Subcutaneous preadipocyte (primary cell): ENCODE data around the gene OR10S1. TPM values are rescaled to one million over a fixed set of nuclear protein-coding genes. Genes with fewer than 3 reads are reported as not detected.

Source experiments
- total RNA-seq: library from RNA; depleted of rRNA; stranded (reverse); fragments of >200 nt; gene quantifications from 2 replicates; pipeline ENCODE4 v1.2.3, GENCODE V29; 2012

OR10S1 gene, protein sequence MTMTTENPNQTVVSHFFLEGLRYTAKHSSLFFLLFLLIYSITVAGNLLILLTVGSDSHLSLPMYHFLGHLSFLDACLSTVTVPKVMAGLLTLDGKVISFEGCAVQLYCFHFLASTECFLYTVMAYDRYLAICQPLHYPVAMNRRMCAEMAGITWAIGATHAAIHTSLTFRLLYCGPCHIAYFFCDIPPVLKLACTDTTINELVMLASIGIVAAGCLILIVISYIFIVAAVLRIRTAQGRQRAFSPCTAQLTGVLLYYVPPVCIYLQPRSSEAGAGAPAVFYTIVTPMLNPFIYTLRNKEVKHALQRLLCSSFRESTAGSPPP
- total RNA-seq, result not detected in 2 replicates

DNA sequence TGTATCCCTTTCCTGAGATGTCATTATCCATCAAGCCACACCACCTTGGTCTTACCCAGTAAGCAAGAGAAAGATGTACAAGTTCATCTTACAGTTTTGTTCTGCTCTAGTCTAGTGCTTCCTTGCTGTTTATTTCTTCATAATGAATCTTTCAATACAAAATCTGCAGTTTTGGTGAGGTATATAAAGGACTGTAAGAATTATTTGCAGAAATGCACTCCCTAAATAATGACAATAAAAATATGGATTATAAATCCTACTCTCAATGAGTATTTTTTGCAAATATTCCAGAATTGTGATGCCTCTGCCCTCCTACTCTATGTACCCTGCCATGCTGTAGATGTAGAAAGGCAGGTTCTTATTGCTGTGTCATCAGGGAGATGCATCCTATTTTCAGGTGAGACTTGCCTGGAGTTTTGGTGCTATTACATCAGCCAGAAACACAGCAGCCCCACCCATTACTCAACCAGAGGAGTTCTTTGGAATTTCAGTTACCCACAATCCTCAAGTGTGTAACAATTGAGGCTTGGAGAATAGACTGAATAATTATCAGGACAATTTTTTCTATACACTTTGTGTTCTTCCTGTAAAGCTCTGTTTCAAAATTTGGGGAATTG is at the start of gene OR10S1:
Gene OR10S1 (minus strand): TSS at position 51 of the 617 bp plus-strand sequence. CDS start 117 bp downstream, outside the sequence.

GRCh38 chr11:124026498-124026897 is 48.9 kb upstream of the OR10S1 start, which contains the start of gene OR10G8:
Gene OR10G8, plus strand, starts transcription at chr11:124026798. Its CDS starts 2,825 bp downstream, at chr11:124029623.

GRCh38 chr11:124012697-124013096 is 35.1 kb upstream of the OR10S1 start, which contains the start of gene OR10G4:
Gene OR10G4, plus strand, starts transcription at chr11:124012997. Its CDS starts 2,578 bp downstream, at chr11:124015575.

DNA sequence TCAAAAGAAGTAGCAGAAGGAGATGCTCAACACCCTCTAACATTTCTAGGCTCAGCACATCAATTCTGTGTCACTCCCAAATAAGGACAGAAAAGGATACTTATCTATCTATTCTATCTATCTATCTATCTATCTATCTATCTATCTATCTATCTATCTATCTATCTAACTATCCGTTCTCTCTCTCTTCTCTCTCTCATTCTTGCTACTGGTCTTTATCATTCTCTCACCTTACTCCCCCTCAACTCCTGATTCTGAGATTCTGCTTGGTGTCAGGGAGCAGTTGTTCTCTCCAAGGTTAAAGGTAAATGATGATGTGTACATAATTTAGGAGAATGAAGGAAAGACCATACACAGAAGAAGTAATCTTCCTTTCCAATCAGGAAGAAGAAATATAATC is 17.5 kb upstream of the OR10S1 start, which contains the start of gene OR10G6:
Gene OR10G6 (minus strand): TSS at position 43 of the 400 bp plus-strand sequence. CDS start 0 bp downstream, at position 43.

GRCh38 chr11:123943738-123944137 is 33.8 kb downstream of the OR10S1 start, which contains the start of gene OR6T1:
Gene OR6T1, minus strand, starts transcription at chr11:123943838. Its CDS starts 0 bp downstream, at chr11:123943838.

DNA sequence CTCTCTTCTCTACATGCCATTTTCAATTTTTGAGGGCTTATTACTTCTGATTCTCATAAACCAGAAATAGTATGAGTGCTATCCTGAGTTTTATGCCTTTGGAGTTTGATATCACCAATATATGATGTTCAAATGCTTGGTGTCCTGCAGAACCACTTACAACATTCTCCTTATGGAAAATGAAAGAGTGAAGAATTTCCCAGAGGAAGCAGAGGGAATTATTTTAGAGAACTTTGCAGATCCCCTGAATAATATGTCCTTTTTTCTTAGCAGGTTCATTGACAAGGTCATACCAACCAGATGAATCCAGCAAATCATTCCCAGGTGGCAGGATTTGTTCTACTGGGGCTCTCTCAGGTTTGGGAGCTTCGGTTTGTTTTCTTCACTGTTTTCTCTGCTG is 38.3 kb downstream of the OR10S1 start, which contains the start of gene OR4D5:
Gene OR4D5 (plus strand): TSS at position 301 of the 400 bp plus-strand sequence. CDS start 0 bp downstream, at position 301.

Other genes starting within 250 kb of the OR10S1 start
- gene ZNF202, start 236.1 kb downstream of the OR10S1 start, total RNA-seq, result 5.5 and 10.4 TPM in 2 replicates
- gene OR6X1, start 223.3 kb downstream of the OR10S1 start, total RNA-seq, result not detected in 2 replicates
- not detected in 2 replicates for gene OR6M1, start 171.4 kb downstream of the OR10S1 start, total RNA-seq
- gene TMEM225, start 92.1 kb downstream of the OR10S1 start, total RNA-seq, result not detected in 2 replicates
- 0.37 TPM in 1 of 2 replicates, not detected in the other for gene OR8D4, start 75.6 kb downstream of the OR10S1 start, total RNA-seq
- gene OR4D5, start 38.2 kb downstream of the OR10S1 start, total RNA-seq, result not detected in 2 replicates
- gene OR6T1, start 33.9 kb downstream of the OR10S1 start, total RNA-seq, result not detected in 2 replicates
- gene OR10G6, start 17.4 kb upstream of the OR10S1 start, total RNA-seq, result not detected in 2 replicates
- gene OR10G4, start 35.2 kb upstream of the OR10S1 start, total RNA-seq, result not detected in 2 replicates
- gene OR10G9, start 45.2 kb upstream of the OR10S1 start, total RNA-seq, result not detected in 2 replicates
- not detected in 2 replicates for gene OR10G8, start 49.0 kb upstream of the OR10S1 start, total RNA-seq
- gene OR10G7, start 63.5 kb upstream of the OR10S1 start, total RNA-seq, result not detected in 2 replicates
- 4.7 and 9.9 TPM in 2 replicates for gene VWA5A, start 137.7 kb upstream of the OR10S1 start, total RNA-seq
- gene OR10D3, start 205.6 kb upstream of the OR10S1 start, total RNA-seq, result not detected in 2 replicates